HG02852 (cell line): ENCODE data around the gene ANXA6.

Source experiments
- ATAC-seq: cut with Tn5 transposase; IDR thresholded peaks from one replicate; pipeline ENCODE4 v1.9.1; 2021; ENCODE audit warnings: mild to moderate bottlenecking, moderate library complexity; ENCODE audit not compliant: unreplicated experiment

The ANXA6 gene

DNA sequence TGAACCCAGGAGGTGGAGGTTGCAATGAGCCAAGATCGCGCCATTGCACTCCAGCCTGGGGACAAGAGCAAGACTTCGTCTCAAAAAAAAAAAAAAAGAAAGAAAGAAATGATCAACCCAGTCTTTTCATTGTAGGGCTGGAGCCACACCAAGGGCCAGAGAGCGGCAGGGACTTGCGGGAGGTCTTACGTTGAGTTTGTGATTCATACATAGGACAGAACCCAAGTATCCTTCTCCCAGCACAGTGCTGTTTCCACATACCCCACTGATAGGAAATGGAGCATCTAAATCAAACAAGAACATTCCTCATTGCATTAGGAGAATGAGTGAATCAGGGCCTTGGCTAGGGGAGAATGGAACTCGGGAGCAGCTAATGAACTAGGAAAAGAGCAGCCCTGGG lies 73.2 kb downstream of the ANXA6 start:
- ATAC-seq, result no peak

DNA sequence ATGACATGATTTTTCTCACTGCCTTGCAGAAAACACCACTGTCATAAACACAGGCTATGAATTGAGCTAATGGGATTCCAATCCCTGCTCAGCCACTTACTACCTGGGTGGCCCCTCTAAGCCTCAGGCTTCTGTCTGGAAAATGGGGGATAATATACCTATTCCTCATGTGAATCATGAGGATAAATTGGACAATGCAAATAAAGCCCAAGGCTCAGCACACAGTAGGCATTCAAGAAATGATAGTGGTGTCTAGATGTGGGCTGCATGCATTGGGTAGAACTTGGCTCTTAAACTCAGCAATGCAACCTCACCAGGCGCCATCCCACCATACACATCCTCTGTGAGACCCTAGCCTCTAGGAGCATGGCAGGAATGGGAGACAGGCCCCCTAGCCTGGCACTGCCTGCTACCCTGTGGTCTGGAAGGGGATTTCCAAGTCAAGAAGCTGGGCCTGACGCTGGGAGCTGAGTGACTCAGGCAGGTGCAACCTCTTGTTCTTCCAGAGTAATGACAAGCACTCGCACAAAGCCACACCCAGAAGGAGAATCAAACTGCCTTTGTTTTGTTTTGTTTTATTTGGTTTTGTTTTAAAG lies 74.4 kb downstream of the ANXA6 start:
- ATAC-seq, result no peak

GRCh38 chr5:151082282-151082902 lies 75.2 kb downstream of the ANXA6 start:
- ATAC-seq, result no peak

DNA sequence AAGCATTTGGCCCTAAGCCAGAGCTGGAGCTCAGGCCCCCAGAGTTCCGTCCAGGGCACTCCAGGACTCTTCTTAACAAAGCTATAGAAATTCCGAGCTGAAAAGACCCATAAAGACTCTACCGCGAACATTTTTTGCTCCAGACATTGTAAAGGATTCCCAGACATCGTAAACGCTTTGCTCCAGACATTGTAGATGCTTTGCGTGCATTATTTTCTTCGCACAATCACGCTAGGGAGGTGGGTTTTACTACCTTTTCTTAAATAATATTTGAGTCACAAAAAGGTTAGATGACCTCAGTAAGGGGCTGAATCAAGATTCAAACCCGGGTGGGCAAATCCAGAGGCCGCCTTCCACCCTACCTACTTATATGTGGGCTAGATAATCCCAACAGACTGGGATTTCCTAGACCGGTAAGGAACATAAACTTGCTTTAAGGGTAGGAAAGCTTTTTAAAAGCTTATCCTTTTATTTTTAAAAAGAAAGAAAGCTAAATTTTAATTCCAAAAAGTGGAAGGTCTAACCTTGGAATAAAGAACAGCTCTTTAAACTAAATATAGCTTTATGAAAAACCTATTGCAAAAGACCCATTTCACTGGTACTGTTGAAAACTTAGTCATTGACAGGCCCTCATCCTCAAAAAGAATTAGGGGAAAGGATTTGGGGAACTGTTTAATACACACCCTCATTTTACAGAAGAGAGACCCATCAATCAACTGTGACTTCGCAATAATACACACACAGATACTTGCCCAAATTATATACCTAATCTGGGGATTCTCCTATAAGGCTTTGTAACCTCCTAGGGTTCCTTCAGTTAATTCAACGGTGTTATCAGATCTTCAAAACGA lies 75.9 kb downstream of the ANXA6 start:
- no peak for ATAC-seq

GRCh38 chr5:151080613-151081430 lies 76.8 kb downstream of the ANXA6 start, which contains the start of gene TNIP1:
TSS of gene TNIP1 (minus strand) at chr5:151081034. CDS start at chr5:151065095, 15,939 bp downstream.
- peak; percentile 72 for ATAC-seq

DNA sequence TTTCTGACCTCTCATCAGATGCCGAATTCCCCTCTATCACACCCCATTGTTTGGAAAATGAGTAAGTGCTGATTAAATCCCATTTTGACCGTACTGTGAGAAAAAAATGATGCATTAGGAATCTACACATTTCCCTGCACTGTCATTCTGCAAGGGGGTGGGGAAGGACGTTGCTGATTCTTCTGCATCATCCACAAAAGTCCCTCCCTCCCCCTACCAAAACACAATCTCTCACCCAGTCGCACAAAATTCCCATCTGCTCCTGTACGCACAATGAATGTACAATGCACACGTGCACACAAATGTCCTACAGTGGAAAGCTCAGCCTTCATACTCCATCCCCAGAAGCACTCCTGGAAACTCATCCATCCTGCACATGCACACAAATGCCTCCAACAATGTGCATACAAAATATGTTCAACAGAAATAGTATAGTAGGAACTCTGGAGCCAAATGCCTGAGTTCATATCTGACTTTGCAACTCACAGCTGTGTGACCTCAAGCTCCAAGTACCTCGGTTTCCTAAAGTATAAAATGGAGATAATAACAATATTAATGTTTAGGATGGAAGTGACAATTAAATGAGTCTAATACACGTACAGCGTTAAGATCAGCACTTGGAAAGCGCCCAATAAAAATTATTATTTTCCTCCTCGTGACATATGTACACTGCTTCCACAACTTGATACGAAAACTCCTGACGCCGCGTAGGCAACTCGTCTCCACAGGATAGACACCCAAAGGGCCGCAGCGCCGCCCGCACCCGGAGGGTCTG lies 77.6 kb downstream of the ANXA6 start:
- ATAC-seq, result no peak

DNA sequence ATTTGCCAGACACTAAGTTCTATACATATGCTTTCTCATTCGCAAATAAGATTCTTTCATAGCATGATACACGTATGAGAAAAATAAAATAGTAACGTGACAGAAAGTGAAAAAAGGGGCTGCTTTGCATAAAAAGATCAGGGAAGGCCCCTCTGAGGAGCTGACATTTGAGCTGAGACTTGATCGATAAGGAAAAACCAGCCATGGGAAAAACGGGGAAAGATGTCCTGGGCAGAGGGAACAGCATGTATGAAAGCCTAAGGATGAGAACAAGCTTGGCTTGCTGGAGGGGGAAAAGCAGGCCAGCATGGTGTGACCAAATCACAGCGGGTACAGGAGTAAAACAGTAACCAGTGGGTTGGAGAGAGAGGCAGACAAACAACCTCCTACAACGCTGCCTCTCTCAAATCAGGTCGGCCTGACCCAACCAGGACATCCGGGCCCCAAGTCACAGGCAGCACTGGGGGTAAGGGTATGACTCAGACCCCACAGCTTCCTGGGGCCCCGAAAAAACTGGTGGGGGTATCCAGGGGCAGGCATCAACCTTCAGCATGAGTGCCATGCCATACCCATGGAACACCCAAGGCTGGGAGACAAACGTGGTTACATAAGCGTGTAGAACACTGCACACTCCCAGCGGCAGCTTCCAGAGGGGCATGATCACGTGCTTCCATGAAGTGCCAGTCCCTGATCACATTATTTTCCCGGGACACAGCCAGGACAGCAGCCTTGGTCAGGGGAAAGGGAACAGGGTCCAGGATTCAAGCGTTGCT lies 78.9 kb downstream of the ANXA6 start:
- peak; percentile 43 for ATAC-seq

GRCh38 chr5:151077967-151078366 lies 79.6 kb downstream of the ANXA6 start:
- no peak for ATAC-seq

GRCh38 chr5:151077419-151077818 lies 80.2 kb downstream of the ANXA6 start:
- no peak for ATAC-seq

DNA sequence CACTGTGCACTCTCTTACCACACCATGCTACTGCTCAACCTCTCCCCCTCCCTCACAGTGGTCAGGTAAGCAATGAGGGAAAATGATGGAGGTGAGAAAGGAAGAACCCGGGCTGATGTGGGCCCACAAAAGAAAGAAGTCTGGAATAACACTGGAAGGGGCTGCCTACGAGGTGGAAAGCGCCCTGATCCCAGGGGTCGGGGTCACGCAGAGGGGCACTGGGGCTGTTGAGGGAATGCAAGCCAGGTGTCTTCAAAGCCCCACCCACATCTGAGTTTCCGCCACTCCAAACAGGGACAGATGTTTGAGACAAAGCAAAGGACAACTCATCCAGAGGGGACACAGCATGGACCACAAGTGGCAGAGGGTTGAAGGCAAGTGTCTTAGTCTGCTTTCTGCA lies 81.0 kb downstream of the ANXA6 start:
- no peak for ATAC-seq

- ATAC-seq, result no peak
These were observed 81.8 kb downstream of the ANXA6 start for GRCh38 chr5:151075698-151076331.

DNA sequence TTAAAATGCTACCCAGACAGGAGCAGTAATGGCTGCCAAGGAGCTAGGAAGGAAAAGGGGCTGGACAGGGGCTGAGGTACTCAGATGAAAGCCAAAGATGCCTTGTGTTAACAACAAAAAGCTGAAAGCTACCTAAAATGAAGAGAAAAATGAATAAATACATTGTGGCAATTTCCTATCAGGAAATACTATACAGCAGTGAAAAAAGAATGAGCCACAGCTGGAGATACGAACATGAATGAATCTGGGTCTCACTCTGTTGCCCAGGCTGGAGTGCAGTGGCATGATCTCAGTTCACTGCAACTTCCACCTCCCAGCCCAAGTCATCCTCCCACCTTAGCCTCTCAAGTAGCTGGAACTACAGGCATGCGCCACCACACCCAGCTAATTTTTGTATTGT lies 83.0 kb downstream of the ANXA6 start:
- ATAC-seq, result no peak

DNA sequence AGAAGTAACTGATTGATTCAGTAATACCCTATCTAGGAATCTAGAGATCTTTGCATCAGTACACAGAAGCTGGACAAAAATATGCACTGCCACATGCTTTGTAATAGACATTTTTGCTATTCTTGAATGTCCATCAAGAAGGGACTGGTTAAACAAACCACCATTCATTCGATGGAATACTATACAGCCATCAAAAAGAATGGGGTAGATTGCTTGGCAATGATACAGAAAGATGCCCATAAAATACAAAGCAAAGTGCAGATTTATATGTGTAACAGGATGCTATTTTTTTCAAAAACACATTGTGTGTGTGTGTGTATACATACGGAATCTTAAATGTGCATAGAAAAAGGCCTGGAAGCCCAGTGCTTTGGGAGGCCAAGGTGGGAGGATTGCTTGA lies 84.3 kb downstream of the ANXA6 start:
- ATAC-seq, result no peak

- no peak for ATAC-seq
These were observed 85.0 kb downstream of the ANXA6 start for GRCh38 chr5:151072630-151073025.

GRCh38 chr5:151071848-151072629 lies 85.5 kb downstream of the ANXA6 start:
- ATAC-seq, result no peak

GRCh38 chr5:151071021-151071420 lies 86.6 kb downstream of the ANXA6 start:
- ATAC-seq, result no peak

DNA sequence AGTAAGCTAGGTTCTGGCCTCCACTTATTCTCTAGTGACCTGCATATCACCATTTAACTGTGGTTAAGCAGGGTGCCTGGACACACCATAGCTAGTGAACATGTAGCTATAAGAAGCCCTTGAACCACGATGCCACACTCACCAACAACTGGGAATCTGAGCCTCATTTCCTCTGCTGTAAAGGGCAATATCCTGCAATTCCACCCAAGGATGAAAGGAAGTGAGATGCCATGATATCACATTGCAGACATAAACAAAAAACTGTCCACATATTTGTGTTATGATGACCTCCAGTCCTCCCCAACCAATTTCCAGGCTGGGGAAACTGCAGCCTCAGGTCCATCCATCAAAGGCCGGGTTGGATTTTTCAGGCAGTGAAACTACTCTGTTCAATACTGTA lies 87.1 kb downstream of the ANXA6 start:
- no peak for ATAC-seq

GRCh38 chr5:151068433-151069197 lies 89.0 kb downstream of the ANXA6 start:
- ATAC-seq, result peak; percentile 45
